IPS-11a (cell line): ENCODE data around the gene TENT4B.

Experiments used
- H3K4me3 ChIP-seq: one replicate; pipeline ENCODE4 v1.5.1; 2013; ENCODE audit warnings: low read depth, low read length, control low read depth

Gene TENT4B

GRCh38 chr16:50267651-50268050 lies 114.5 kb downstream of the TENT4B start:
- H3K4me3 ChIP-seq = no peak overlapping the region

- H3K4me3 ChIP-seq = no peak overlapping the region
Measured at GRCh38 chr16:50268352-50268751, 115.2 kb downstream of the TENT4B start.

- H3K4me3 ChIP-seq = no peak overlapping the region
Measured at GRCh38 chr16:50269061-50269705, 116.1 kb downstream of the TENT4B start.

DNA sequence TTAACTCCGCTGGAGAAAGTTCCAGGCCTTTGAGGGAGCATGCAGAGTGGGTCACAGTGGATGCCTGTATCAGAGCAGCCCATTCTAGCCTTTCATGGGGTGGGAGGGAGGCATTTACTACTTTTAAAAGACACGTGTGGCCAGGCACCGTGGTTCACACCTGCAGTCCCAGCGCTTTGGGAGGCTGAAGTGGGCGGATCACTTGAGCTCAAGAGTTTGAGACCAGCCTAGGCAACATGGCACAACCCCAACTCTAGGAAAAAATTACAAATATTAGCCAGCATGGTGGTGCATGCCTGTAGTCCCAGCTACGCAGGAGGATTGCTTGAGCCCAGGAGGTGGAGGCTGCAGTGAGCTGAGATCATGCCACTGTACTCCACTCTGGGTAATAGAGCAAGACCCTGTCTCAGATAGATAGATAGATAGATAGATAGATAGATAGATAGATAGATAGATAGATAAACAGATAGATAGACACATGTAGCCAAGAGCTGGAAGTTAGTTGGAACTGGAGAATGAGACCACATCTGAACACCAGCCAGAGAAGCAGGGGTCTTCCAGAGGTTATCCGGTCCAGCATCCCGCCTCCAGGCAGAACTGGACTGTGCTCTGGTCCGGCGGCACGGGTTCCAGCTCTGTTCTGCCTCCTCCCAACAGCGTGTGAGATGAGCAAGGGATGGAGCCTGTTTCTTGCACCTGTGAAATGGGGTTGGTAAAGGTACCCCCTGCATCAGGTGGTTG lies 116.8 kb downstream of the TENT4B start:
- no peak overlapping the region for H3K4me3 ChIP-seq

DNA sequence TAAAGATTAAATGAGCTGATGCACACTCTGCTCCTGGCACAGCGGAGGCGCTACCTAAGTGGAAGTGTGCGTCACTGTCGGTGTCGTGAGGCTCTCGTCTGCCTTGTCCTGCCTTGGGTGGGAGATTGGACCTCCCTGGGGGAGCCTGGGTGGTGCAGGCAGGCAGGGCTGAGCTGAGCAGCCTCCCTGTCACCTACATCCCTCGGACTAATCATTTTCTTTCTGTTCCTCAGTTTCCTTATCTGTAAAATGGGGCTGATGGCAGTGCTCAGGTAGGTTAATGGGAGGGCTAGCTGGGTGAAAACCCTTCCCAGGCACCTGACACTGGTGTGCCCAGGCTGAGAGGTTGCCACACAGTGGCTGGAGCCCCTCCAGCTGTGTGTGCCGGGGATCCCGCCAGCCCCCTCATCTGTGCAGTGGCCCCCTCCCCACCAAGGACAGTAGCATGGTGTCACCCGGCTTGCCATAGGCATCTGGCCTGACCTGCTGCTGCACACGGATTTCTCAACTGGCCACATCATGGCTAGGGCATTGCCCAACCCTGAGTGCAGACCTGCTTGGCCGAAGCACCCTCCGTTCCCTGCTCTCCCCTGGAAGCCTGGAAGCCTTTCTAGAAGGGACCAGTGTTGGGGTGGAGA lies 117.5 kb downstream of the TENT4B start:
- no peak overlapping the region for H3K4me3 ChIP-seq

DNA sequence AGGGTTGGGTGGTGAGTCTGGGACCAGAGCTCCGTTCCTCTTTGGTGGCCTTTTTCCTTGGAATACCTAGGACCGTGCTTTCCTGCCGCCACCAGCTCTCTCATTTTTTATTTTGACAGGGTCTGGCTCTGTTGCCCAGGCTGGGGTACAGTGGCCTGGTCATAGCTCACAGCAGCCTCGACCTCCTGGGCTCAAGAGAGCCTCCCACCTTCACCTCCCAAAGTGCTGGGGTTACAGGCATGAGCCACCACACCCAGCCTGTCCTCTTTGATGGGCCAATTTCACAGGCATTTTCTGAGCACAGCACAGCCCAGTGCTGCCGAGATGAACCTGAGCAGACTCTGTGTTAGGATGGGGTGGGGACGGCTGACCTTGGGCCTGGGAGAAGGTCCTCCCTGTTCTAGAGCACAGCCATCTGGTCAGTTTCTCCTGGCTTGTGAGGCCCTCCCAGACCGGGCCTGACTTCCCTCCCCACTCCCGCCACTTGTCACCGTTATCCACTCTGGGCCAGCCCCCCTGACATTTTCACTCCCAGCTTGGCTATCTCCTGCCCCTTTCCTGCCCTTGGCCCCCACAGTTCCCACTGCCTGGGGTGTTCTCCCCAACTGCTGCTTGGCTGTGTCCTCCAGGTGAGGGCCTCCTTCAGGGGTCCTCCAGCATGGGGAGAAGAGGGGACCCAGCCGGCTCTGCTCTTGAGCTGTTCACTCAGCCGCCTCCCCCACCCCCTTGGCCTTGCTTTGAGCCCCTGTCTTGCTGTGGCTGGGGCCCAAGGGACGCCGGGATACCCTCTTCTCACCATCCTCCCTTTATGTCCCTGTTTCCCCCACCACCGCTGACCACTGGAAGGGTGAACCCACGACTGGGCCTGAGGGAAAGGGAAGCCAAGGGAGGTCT lies 118.3 kb downstream of the TENT4B start:
- H3K4me3 ChIP-seq = no peak overlapping the region

DNA sequence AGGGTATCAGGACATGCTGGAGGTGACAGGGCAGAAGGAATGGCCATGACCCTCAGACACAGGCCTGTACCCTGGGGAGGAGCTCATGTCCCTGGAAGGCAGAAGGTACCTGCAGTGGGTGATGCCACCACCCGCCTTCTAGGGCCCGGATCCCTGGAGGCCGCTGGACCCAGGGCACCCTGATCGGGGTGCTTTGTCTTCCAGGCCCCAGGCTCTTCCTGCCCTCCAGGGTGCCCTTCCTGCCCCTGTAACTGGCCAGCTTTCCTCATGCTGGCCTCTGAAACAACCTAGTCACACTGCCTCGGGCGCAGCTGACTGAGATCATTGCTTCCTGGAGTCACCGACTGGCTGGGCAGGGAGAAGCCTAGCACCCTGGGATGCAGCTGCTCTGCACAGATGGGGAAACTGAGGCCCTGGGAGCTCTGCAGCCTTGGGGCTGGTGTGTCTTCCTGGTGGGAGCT lies 119.0 kb downstream of the TENT4B start:
- no peak overlapping the region for H3K4me3 ChIP-seq

GRCh38 chr16:50272687-50273381 lies 119.7 kb downstream of the TENT4B start:
- H3K4me3 ChIP-seq = no peak overlapping the region

GRCh38 chr16:50273382-50273690 lies 120.2 kb downstream of the TENT4B start:
- H3K4me3 ChIP-seq = no peak overlapping the region

- no peak overlapping the region for H3K4me3 ChIP-seq
Measured at GRCh38 chr16:50273888-50274325, 120.8 kb downstream of the TENT4B start.

DNA sequence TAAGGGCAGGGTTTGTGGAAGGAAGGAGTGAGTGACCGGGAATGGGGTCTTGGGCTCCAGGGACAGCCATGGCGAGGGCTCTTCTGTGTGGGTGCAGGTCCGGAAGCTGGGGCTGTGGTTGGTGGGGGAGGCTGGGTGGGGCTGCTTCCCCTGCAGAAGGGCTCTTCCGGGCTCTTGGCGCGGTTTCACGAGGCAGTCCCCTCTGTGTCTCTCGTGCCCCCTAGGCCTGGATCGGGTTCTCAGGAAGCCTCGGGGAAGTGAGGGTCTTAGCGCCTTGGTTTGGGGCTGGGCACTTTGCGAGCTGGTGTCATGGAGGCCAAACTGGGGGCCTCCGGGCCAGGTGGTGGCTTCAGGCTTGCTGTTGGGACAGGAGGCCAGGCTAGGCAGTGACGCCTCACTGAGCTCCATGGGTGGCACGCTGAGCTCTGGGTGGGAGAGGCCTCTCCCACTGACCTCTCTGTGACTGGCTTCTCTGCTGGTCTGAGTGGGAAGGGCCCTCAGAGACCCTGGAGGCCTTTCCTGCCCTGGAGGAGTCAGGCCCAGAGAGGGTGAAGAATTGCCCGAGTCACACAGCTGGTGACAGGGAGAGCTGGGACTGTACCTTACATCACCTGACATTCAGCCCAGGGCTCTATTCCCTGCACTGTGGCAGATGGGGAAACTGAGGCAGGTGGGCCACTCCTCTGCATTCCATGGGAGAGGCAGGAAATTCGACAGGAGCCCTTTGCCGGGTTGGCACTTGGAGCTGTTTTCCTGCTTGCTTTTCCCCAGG lies 121.4 kb downstream of the TENT4B start:
- H3K4me3 ChIP-seq = no peak overlapping the region

- H3K4me3 ChIP-seq = no peak overlapping the region
Measured at GRCh38 chr16:50275098-50275415, 122.0 kb downstream of the TENT4B start.

DNA sequence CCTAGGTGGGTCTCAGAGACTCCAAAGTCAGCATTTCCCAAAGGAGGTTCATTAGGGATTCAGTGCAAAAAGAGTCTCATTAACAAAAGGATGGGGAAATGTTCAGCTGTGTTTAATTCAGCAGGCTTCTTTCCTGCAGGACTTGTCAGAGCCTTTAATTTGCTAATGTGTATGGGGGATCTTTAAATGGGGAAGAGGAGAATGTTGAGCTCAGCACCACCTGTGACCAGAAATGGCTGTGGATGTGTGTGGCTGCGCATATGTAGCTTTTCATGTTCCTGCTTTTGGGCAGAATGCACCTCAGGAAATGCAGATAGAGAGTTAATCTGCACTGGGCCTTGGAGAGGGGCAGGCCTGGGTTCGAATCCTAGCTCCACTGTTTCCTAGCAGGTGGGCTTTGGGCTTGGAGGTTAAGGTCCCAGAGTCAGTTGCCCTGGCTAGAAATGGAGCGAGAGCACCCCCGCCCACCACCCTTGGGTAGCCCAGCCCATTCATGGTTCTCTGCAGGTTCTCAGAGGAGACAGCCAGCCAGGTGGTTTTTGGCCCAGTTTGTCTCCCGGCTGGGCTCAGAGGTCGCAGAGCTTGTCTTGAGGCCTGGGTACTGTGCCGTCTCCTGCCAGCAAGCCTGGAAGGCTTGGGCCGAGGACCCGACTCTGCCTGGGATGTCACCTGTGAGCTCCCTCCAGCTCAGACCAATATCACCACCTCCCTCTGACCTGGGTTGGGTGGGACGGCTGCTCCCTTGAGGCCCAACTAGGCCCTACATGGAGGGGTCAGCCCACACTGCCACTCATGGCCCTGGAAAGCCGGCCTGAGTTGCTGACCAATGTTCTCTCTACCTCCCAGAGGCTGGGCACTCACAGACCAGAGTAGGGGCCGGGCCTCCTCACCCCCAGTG lies 122.6 kb downstream of the TENT4B start:
- no peak overlapping the region for H3K4me3 ChIP-seq

DNA sequence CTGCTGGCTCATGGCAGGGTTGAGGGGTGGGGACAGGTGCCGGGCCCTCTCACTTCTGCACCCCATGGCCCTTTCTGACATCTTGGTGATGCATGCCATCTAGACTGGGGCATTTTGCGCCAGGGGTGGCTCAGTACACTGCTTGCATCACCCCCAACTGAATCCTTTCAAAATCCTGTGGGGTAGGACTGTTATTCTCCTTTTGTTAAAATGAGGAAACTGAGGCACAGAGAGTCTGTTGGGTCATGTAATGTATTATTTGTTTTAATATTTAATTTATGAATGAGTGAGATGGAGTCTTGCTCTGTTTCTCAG lies 123.2 kb downstream of the TENT4B start:
- no peak overlapping the region for H3K4me3 ChIP-seq

DNA sequence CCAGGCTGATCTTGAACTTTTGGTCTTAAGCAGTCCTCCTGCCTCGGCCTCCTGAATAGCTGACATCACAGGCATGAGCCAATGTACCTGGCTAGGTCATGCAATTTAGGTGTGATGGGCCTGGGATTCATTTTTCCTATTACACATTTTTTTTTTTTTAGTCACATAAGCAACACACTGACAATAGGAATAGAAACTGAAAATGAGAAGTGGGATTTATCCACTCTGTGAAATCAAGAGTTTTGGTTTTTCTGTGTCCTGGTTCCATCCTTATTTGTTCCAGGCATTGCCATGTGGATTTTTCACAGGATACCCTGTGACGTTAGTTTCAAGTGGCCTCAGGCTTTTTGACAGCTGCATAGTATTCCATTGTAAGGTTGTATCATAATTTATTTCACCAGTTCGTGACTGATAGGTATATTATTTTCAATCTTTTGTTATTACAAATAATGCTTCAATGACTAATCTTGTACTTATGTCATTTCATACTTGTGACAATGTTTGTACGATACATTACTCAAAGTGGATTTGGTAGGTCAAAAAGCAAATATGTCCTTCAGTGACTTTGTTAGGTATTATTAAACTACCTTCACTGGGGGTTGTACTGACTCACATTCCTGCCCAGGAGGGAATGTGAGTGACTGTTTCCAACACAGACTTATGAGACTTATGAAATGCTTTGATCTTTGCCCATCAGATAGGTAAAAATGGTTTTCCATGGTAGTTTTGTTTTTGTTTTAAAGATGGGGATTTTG lies 123.9 kb downstream of the TENT4B start:
- no peak overlapping the region for H3K4me3 ChIP-seq

DNA sequence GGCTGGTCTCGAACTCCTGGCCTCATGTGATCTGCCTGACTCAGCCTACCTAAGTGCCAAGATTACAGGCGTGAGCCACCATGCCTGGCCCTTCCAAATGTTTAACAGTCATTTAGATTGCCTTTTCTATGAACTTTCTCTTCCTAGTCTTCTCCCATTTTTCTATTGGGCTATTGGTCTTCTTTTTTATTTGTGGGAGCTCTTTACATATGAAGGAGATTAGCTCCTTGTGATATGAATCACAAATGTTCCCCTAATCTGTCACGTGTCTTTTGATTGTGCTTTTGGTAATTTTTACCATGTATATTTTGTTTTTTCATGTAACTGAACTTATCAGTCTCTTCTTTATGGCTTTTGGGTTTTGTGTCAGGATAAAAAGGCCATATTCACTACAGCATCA lies 125.1 kb downstream of the TENT4B start:
- H3K4me3 ChIP-seq = no peak overlapping the region

GRCh38 chr16:50279504-50279865 lies 126.4 kb downstream of the TENT4B start:
- no peak overlapping the region for H3K4me3 ChIP-seq

GRCh38 chr16:50280932-50281331 lies 127.8 kb downstream of the TENT4B start:
- no peak overlapping the region for H3K4me3 ChIP-seq
